AG04449 (cell line): ENCODE results near the gene SDC1.

Experiments used
- CTCF ChIA-PET: fragments of 350-600 bp; formaldehyde crosslinking; extraction: SDS; loops from one replicate; lab custom pipeline; 2021; ENCODE audit warnings: antibody characterized with exemption; lab: Yijun Ruan, JAX
- POLR2A ChIA-PET: fragments of 400-600, 350-600 bp; formaldehyde crosslinking; extraction: SDS; loops from one replicate; lab custom pipeline; 2020; ENCODE audit warnings: antibody characterized with exemption, inconsistent platforms; lab: Yijun Ruan, JAX
- DNase-seq: peaks from one replicate; pipeline ENCODE4 v3.0.0-alpha.2; 2010; ENCODE audit warnings: low read depth, low spot score
- H3K4me3 ChIP-seq: 2 replicates; pipeline ENCODE4 v1.5.1; 2011; ENCODE audit warnings: low read depth, mild to moderate bottlenecking, control low read depth, low read length
- TF ChIP-seq, protein P1 (sequence below): IDR thresholded peaks from one replicate; pipeline ENCODE4 v1.5.1; 2011; ENCODE audit warnings: mild to moderate bottlenecking, moderate library complexity, low read length, control low read depth, inconsistent platforms; ENCODE audit not compliant: insufficient read depth; ENCODE audit errors: missing control alignments

Gene SDC1

DNA sequence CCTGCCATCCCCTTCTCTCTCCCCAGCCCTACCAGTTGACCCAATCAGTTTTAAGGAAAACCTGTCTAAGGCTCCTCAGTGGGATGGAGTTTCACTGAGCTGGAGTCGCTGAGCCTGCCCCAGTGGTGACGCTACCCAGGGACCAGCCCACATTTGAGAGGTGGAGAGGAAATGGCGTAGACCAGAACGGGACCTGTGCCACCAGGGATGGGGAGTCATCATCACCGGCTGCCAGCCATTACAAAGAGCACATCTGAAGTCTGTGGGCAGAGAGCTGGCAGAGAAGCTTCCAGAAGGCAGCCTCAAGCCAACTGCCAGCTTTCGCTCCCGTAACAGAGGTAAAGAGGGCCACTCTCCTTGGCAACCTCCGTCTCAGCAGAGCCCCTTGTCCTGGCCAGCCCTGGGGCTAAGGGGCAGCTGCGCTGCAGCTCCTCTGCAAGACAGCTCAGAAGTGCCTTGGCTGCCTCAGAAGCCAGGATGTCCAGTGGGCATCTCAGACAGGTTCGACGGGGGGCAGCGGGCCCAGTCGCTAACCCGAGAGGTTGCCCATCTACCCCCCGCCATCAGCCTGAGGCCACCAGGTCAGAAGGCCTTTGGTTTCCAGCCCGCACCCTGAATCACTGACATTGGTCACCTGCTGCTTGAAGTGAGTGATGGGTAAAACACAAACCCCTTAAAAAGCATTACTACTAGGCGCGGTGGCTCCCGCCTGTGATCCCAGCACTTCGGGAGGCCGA is 15.4 kb downstream of the SDC1 start:
- CTCF ChIA-PET = interaction anchor here (0.8 to 1.2 kb wide), 2 partner anchors 12 to 18 kb away, joined by 3 to 4 read pairs; no protein-coding TSS in a partner anchor
- TF ChIP-seq, protein P1, sequence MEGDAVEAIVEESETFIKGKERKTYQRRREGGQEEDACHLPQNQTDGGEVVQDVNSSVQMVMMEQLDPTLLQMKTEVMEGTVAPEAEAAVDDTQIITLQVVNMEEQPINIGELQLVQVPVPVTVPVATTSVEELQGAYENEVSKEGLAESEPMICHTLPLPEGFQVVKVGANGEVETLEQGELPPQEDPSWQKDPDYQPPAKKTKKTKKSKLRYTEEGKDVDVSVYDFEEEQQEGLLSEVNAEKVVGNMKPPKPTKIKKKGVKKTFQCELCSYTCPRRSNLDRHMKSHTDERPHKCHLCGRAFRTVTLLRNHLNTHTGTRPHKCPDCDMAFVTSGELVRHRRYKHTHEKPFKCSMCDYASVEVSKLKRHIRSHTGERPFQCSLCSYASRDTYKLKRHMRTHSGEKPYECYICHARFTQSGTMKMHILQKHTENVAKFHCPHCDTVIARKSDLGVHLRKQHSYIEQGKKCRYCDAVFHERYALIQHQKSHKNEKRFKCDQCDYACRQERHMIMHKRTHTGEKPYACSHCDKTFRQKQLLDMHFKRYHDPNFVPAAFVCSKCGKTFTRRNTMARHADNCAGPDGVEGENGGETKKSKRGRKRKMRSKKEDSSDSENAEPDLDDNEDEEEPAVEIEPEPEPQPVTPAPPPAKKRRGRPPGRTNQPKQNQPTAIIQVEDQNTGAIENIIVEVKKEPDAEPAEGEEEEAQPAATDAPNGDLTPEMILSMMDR = no peak
- POLR2A ChIA-PET = no interaction called here
- no peak overlapping the region for H3K4me3 ChIP-seq
- no peak for DNase-seq

DNA sequence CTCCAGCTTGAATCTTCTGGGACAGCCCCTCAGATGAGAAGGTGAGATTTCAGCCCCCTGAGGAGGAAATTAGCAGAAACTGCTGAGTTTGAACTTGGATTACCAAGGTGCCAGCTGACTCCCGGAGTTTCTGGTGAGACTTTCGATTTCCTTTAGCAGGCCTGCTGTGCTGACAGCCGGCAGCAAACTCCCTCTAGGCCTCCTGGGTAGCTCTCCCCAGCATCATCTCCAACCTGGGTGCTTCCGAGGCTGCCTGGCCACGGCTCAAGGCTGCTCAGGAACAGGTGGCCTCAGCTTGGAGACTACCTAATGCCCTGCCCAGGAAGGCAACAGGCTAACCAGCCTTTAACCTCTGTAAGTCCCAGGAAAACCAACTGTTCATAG is 16.5 kb downstream of the SDC1 start:
- TF ChIP-seq, protein P1 = no peak
- POLR2A ChIA-PET = no interaction called here
- CTCF ChIA-PET = interaction anchor here (0.8 to 6.5 kb wide), 6 partner anchors 9 to 261 kb away, joined by 3 to 47 read pairs (median 4); partner anchors contain the start of gene SDC1
- H3K4me3 ChIP-seq = no peak overlapping the region
- no peak for DNase-seq

DNA sequence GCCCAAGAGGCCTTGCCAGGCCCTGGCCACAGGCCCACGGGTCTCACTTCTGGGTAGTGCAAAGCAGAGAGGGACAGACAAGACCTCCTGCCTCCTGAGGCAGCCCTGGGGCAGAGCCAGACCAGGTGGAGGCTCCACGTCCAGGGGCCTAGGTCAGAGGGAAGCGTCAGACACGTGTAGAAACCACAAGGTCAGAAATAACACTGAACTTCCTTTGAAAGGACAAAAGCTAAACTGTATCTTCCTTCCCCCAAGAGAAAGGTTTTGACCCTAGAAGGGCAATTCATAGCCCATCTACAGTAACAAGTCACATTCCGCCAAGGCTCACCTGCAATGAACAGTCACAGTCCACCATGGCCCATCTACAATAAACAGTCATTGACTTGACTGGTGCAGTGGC is 17.9 kb downstream of the SDC1 start:
- no peak for DNase-seq
- H3K4me3 ChIP-seq = no peak overlapping the region
- ChIA-PET POLR2A (no interaction called here), CTCF (interaction anchor here (0.7 to 6.5 kb wide), 4 partner anchors 10 to 35 kb away, joined by 4 to 47 read pairs (median 6); partner anchors contain the start of gene SDC1)
- TF ChIP-seq, protein P1 = no peak

DNA sequence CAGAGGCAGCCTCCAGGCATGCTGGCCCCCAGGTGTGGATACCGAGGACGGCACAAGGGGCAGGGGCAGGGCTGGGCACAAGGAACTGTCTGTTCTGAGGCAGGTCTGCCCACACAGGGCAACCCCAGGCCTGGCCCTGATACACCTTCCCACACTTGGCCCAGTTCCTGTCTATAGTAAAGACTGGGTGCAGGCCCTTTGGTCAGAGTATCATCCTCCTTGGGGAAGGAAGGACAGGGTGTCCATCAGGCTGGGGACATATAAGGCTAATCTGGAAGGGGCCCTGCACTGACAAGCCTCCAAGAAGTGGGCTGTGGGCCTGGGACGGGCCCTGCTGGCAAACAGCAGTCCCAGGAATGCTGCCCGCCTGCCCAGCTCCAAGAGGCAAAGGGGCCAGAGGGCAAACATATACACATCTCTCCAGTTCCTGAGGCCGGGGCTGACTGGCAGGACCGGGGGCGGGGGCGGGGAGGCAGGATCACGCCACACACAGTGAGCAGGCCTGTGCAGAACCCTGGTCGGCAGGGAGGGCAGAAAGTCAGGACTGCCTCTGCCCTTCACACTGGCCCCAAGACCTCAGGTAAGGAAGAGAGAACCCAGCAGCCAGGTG is 18.9 kb downstream of the SDC1 start:
- TF ChIP-seq, protein P1 = no peak
- ChIA-PET POLR2A (no interaction called here), CTCF (interaction anchor here (6.5 kb wide), 1 partner anchor 15 kb away, joined by 47 read pairs; no protein-coding TSS in a partner anchor)
- no peak for DNase-seq
- H3K4me3 ChIP-seq = no peak overlapping the region

DNA sequence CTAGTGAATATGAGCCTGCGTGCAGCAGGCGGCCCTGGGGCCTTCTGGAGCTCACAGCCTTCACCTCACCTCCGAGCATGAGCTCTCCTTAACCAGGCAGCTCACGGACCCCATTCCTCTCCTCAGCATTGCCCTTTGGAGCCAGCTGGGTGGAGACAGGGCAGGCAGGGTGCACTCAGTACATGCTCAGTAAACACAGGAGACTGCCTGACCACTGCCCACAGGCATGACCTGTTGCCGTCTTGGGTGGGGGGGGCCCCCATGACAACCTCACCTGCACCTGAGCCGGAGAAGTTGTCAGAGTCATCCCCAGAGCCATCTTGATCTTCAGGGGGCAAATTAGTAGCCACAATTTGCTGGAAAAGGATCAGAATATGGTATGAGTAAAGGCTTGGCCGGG is 19.9 kb downstream of the SDC1 start:
- TF ChIP-seq, protein P1 = no peak
- DNase-seq = no peak
- CTCF ChIA-PET = interaction anchor here (1.0 to 6.5 kb wide), 3 partner anchors 14 to 69 kb away, joined by 3 to 47 read pairs (median 4); no protein-coding TSS in a partner anchor
- H3K4me3 ChIP-seq = no peak overlapping the region
- POLR2A ChIA-PET = no interaction called here
